Gastrocnemius medialis (tissue), 4 donors: Measurements from ENCODE around the gene COBL.

Source experiments
- POLR2A ChIP-seq, 2 donors: fragments of 450-650 bp; IDR thresholded peaks; one replicate each; pipeline ENCODE4 v1.6.1; 2017; ENCODE audit warnings: antibody characterized with exemption in 2 of 2, mild to moderate bottlenecking in 2 of 2, moderate library complexity in 2 of 2
- TF ChIP-seq, protein P1 (sequence below), 5 experiments: fragments of 450-650 bp in 3 of 5; fragments of 200-600 bp in 2 of 5; sonication (generic) in 2 of 5; IDR thresholded peaks in 4 of 5; conservative IDR thresholded peaks in 1 of 5; 1 replicate in 4 of 5; 2 replicates in 1 of 5; pipeline ENCODE4 v1.5.1; 2016 to 2019; ENCODE audit warnings: antibody characterized with exemption in 5 of 5, mild to moderate bottlenecking in 3 of 5, moderate library complexity in 3 of 5

DNA sequence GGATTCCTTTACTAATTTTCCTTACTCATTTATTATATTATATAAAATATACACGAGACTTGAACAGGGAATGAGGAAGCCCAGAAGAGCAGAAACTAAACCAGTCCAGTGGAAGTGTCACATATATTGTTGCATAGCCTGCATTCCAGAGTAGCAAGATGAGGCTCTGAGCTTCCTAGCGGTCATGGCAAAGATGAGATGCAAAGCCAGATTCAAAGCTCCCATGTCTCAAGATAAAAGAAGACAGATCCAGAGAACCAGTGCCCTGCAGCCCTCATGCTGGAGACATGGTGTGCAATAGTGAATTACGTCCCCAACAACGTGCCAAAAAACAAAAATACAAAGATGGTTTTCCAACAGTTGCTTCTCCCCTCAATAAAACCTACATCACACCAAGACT is 59.7 kb downstream of the COBL start:
- no peak for TF ChIP-seq POLR2A (IDR thresholded peaks at IDR 0.05)
- TF ChIP-seq, protein P1, sequence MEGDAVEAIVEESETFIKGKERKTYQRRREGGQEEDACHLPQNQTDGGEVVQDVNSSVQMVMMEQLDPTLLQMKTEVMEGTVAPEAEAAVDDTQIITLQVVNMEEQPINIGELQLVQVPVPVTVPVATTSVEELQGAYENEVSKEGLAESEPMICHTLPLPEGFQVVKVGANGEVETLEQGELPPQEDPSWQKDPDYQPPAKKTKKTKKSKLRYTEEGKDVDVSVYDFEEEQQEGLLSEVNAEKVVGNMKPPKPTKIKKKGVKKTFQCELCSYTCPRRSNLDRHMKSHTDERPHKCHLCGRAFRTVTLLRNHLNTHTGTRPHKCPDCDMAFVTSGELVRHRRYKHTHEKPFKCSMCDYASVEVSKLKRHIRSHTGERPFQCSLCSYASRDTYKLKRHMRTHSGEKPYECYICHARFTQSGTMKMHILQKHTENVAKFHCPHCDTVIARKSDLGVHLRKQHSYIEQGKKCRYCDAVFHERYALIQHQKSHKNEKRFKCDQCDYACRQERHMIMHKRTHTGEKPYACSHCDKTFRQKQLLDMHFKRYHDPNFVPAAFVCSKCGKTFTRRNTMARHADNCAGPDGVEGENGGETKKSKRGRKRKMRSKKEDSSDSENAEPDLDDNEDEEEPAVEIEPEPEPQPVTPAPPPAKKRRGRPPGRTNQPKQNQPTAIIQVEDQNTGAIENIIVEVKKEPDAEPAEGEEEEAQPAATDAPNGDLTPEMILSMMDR (IDR thresholded peaks at IDR 0.05 in 4 of 5, conservative IDR thresholded peaks at IDR 0.05 in 1 of 5): no peak
